ENCODE results near the gene BMP2K. TPM values are rescaled to one million over a fixed set of nuclear protein-coding genes. Genes with fewer than 3 reads are reported as not detected.

BMP2K gene
- total and polyA plus RNA-seq, 2 of the 8 experiments (the other 6 are each of a cell fraction or from before 2014, with no cell fraction given): 15.6 to 24.1 TPM

DNA sequence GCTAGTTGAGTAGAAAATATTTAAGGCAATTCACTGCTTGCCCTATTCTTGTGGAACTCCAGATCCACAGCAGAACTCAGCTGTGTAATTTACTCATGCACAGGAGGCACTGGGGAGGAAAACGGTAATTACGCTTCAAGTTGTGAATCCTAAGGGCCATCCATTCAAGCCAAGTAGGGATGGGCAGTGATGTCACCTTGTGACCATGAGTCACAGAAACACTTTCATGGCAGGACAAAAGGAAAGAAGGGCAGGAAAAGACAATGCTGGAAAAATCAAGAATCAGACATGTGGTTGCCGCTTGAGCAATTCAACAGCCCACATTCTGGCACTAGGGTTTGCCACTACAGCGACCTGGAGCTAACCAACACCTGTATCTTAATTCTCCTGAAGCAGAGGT is 161.7 kb downstream of the BMP2K start (continued):
- TF ChIP-seq, protein P1, sequence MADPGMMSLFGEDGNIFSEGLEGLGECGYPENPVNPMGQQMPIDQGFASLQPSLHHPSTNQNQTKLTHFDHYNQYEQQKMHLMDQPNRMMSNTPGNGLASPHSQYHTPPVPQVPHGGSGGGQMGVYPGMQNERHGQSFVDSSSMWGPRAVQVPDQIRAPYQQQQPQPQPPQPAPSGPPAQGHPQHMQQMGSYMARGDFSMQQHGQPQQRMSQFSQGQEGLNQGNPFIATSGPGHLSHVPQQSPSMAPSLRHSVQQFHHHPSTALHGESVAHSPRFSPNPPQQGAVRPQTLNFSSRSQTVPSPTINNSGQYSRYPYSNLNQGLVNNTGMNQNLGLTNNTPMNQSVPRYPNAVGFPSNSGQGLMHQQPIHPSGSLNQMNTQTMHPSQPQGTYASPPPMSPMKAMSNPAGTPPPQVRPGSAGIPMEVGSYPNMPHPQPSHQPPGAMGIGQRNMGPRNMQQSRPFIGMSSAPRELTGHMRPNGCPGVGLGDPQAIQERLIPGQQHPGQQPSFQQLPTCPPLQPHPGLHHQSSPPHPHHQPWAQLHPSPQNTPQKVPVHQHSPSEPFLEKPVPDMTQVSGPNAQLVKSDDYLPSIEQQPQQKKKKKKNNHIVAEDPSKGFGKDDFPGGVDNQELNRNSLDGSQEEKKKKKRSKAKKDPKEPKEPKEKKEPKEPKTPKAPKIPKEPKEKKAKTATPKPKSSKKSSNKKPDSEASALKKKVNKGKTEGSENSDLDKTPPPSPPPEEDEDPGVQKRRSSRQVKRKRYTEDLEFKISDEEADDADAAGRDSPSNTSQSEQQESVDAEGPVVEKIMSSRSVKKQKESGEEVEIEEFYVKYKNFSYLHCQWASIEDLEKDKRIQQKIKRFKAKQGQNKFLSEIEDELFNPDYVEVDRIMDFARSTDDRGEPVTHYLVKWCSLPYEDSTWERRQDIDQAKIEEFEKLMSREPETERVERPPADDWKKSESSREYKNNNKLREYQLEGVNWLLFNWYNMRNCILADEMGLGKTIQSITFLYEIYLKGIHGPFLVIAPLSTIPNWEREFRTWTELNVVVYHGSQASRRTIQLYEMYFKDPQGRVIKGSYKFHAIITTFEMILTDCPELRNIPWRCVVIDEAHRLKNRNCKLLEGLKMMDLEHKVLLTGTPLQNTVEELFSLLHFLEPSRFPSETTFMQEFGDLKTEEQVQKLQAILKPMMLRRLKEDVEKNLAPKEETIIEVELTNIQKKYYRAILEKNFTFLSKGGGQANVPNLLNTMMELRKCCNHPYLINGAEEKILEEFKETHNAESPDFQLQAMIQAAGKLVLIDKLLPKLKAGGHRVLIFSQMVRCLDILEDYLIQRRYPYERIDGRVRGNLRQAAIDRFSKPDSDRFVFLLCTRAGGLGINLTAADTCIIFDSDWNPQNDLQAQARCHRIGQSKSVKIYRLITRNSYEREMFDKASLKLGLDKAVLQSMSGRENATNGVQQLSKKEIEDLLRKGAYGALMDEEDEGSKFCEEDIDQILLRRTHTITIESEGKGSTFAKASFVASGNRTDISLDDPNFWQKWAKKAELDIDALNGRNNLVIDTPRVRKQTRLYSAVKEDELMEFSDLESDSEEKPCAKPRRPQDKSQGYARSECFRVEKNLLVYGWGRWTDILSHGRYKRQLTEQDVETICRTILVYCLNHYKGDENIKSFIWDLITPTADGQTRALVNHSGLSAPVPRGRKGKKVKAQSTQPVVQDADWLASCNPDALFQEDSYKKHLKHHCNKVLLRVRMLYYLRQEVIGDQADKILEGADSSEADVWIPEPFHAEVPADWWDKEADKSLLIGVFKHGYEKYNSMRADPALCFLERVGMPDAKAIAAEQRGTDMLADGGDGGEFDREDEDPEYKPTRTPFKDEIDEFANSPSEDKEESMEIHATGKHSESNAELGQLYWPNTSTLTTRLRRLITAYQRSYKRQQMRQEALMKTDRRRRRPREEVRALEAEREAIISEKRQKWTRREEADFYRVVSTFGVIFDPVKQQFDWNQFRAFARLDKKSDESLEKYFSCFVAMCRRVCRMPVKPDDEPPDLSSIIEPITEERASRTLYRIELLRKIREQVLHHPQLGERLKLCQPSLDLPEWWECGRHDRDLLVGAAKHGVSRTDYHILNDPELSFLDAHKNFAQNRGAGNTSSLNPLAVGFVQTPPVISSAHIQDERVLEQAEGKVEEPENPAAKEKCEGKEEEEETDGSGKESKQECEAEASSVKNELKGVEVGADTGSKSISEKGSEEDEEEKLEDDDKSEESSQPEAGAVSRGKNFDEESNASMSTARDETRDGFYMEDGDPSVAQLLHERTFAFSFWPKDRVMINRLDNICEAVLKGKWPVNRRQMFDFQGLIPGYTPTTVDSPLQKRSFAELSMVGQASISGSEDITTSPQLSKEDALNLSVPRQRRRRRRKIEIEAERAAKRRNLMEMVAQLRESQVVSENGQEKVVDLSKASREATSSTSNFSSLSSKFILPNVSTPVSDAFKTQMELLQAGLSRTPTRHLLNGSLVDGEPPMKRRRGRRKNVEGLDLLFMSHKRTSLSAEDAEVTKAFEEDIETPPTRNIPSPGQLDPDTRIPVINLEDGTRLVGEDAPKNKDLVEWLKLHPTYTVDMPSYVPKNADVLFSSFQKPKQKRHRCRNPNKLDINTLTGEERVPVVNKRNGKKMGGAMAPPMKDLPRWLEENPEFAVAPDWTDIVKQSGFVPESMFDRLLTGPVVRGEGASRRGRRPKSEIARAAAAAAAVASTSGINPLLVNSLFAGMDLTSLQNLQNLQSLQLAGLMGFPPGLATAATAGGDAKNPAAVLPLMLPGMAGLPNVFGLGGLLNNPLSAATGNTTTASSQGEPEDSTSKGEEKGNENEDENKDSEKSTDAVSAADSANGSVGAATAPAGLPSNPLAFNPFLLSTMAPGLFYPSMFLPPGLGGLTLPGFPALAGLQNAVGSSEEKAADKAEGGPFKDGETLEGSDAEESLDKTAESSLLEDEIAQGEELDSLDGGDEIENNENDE (IDR thresholded peaks at IDR 0.05; ENCODE audit: insufficient replicate concordance, low read length): no peak
- TF ChIP-seq SP4 (IDR thresholded peaks at IDR 0.05; ENCODE audit: low read length): no peak
- TF ChIP-seq KDM4A (IDR thresholded peaks at IDR 0.05; ENCODE audit: low read depth, low read length, severe bottlenecking): no peak
- TF ChIP-seq SP2 (IDR thresholded peaks at IDR 0.05; ENCODE audit: low read length): no peak
